GM19240 (cell line): ENCODE measurements around the gene HOXC9.

Experiments
- DNase-seq: peaks from one replicate; pipeline ENCODE4 v3.0.0; 2011; ENCODE audit warnings: low spot score; ENCODE audit not compliant: insufficient read length

HOXC9 gene

GRCh38 chr12:54026640-54027441 is 26.9 kb downstream of the HOXC9 start:
- no peak for DNase-seq

- no peak for DNase-seq
Measured at GRCh38 chr12:54027442-54027786, 27.5 kb downstream of the HOXC9 start.

- DNase-seq: no peak
Measured at GRCh38 chr12:54028314-54029201, 28.6 kb downstream of the HOXC9 start, which contains the start of gene HOXC6. Gene HOXC6 (plus strand): TSS chr12:54028440. CDS start chr12:54028522, 82 bp downstream.

DNA sequence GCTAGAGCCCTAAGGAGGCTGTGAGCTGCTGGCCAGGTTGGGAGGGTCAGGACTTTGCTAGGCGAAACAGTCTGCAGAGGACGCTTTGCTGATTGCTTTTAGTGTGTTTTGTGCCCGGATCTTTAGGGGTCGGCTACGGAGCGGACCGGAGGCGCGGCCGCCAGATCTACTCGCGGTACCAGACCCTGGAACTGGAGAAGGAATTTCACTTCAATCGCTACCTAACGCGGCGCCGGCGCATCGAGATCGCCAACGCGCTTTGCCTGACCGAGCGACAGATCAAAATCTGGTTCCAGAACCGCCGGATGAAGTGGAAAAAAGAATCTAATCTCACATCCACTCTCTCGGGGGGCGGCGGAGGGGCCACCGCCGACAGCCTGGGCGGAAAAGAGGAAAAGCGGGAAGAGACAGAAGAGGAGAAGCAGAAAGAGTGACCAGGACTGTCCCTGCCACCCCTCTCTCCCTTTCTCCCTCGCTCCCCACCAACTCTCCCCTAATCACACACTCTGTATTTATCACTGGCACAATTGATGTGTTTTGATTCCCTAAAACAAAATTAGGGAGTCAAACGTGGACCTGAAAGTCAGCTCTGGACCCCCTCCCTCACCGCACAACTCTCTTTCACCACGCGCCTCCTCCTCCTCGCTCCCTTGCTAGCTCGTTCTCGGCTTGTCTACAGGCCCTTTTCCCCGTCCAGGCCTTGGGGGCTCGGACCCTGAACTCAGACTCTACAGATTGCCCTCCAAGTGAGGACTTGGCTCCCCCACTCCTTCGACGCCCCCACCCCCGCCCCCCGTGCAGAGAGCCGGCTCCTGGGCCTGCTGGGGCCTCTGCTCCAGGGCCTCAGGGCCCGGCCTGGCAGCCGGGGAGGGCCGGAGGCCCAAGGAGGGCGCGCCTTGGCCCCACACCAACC is 29.8 kb downstream of the HOXC9 start:
- DNase-seq: no peak

GRCh38 chr12:54030442-54030801 is 30.5 kb downstream of the HOXC9 start:
- no peak for DNase-seq

DNA sequence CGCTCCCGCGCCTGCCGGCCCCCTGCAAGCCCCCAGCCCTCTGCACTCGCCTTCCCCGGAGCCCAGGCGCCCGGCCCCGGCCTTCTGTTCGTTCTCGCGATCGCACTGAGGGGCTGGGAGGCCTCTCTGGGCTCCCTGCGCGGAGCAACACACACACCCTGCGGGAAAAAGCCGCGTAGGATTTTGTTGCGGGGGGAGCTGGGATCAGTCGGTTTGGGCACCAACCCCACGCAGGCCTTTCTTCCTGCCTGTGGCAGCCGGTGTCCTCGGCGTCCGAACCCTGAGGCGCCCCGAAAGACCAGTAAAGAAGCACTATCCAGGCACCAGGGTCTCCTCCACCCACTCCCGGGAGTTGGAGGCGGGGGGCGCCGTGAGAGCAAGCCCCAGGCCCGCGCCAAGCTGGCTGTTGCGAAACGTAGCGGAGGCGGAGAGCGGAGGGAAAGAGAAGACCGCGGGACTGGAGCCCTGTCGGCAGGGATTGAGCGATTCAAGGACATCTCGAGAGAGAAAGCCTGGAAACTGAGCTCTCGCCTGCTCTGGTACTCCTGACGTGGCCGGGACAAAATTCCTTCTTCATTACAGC is 31.0 kb downstream of the HOXC9 start:
- no peak for DNase-seq

- DNase-seq: no peak
Measured at GRCh38 chr12:54031480-54031879, 31.5 kb downstream of the HOXC9 start.

DNA sequence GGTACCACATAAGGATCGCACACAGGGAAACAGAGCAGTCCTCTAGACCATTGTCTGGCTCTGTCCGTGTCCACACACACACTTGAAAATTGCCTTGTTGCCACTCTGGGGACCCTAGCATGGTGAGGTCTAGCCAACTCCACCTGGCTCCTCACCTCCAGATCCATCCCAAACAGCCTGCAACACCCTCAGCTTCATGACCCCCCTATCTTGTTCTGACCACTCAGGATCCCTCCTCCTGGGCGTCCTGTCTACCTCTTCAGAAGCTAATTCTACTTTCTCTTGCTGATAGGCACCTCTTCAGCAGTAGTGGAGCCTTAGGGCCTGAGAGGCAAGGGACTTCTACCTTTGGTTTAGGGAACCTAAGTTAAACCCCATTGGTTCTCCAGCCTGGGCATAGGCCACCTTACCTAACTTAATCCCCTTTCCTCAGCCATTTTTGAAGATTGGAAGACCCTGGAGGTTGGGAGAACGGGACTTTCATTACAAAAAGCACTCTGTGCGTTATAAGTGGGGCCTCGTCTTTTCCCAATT is 32.2 kb downstream of the HOXC9 start:
- DNase-seq: no peak

DNA sequence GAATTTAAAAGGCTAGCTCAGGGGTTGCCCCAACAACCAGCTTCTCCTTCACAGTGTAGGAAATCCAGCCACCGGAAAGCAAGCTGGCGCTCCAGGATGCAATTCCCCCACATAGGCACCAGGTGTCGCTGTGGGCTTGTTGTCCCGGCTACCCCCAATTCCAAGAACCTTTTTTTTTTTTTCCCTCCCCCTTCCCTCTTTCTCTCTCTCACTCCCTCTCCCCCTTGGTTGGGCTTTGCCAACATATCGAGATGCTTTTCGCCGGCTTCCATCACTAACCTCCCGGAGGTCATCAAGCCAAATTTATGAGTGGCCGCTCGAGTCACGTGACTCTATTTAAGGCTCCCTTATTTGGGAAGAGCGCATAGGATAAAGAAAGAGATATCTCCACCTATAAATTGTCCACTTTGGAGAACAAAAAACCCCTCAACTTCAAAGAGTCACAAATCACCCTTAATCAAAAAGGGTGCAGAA is 32.7 kb downstream of the HOXC9 start, which contains the start of gene HOXC5:
Gene HOXC5, plus strand, starts transcription at position 424 of the 474 bp plus-strand sequence. CDS start 73 bp downstream, outside the sequence.
- DNase-seq: peak; percentile 69

DNA sequence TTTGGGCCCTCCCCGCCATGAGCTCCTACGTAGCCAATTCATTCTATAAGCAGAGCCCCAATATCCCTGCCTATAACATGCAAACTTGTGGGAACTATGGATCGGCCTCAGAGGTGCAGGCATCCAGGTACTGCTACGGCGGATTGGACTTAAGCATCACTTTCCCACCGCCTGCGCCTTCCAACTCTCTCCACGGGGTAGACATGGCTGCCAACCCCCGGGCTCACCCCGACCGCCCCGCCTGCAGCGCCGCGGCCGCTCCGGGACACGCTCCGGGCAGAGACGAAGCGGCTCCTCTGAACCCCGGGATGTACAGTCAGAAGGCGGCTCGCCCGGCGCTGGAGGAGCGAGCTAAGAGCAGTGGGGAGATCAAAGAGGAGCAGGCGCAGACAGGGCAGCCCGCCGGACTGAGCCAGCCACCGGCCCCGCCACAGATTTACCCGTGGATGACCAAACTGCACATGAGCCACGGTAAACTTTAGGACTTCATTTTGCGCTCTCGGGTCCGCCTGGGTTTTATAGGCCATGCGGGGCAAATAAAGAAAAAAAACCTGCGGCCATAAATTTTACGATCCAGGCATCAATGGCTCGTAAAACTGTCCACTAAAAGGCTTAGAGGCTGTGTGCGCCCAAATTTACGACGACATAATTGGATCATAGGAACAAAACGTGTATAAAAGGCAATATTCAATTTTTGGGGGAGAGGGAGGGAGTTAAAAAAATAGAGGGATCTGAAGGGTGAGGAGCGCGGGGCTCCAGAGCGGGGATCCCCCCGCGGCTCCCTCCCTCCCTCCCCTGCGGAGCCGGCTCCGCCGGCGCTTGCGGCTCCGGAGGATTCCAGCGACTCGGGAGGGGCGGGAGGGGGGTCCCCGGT is 33.4 kb downstream of the HOXC9 start:
- DNase-seq: no peak

DNA sequence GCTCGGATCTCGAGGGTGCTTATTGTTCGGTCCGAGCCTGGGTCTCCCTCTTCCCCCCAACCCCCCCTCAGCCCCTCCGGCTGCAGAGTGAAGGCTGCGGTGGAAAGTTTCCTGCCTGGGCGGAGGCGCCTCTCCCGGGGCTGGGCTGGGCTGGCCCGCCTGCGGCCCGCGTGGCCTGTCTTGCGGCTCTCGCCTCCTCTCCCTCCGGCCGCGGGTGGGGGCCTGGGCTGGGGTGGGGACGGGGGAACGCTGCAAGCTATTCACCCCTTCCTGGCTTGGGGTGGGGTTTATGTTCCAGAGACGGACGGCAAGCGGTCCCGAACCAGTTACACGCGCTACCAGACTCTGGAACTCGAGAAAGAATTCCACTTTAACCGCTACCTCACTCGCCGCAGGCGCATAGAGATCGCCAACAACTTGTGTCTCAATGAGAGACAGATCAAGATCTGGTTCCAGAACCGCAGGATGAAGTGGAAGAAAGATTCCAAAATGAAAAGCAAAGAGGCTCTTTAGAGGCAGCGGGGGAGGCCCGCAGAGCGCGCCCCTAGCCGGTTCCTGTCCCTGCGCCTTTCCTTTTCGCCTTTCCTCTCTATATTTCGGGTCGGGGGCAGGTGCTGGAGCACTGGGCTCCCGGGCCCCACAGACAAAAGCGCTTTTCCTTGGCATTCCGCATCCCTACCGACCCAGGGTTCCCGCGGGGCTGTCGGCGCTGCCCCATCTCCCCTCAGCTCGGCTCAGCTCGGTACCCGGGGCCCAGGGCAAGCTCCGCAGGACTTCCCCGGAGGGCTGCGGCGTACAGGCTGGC is 34.2 kb downstream of the HOXC9 start:
- DNase-seq: no peak

DNA sequence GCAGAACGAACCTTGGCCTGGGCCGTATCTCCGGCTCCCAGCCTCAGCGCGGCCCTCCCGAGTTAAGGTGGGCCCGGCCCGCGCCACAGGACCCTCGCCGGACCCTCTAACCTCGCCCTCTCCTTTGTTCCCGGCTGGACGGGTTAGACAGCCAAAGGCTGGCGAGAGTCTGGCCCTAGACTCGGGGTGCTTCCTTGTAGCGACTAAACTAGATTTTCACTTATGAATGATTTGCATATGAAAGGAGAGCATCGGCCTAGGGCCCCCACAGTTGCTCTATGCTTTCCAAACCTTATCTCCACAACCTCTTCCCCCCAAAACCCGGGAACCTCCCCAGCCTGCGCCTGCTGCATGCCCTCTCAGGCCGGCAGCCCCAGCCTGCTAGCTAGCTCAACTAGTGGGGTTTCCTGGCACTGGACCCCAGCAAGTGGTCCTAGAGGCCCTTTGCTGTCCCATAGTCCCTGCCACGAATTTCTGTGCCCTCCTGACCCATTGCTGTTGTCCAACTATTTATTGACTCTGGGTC is 34.9 kb downstream of the HOXC9 start:
- no peak for DNase-seq

DNA sequence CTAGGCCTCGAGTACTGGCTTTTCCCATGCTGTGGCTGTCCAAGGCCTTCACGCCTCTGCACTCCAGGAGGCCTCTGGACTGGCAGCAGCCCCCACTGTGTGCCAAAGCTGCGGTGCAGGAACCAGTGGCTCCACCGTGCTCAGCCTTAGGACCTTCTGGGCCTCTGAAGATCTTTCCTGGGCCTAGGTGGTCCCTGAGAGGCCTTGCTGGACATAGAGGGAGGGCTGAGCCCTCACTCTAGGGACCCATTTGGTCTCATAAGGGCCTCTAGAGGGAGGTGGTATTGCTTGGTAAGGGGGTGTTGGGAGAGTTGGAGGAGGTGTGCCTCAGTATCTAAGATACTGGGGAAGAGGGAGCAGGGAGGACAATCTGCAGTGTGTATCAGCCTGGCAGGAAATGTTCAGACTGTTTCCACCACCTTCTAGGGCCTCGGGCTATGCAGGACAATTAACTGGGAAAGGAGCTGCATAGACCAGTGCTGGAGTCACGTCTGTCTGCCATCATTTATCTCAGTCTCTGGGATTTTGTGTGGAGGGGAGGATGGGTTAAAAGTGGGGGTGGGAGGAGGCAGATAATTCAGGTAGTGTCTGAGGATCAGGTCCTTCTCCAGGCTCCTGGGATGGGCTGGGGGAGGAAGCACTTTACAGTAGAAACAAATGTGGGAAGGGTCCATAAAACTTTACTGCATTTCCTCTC is 35.8 kb downstream of the HOXC9 start:
- DNase-seq: no peak

DNA sequence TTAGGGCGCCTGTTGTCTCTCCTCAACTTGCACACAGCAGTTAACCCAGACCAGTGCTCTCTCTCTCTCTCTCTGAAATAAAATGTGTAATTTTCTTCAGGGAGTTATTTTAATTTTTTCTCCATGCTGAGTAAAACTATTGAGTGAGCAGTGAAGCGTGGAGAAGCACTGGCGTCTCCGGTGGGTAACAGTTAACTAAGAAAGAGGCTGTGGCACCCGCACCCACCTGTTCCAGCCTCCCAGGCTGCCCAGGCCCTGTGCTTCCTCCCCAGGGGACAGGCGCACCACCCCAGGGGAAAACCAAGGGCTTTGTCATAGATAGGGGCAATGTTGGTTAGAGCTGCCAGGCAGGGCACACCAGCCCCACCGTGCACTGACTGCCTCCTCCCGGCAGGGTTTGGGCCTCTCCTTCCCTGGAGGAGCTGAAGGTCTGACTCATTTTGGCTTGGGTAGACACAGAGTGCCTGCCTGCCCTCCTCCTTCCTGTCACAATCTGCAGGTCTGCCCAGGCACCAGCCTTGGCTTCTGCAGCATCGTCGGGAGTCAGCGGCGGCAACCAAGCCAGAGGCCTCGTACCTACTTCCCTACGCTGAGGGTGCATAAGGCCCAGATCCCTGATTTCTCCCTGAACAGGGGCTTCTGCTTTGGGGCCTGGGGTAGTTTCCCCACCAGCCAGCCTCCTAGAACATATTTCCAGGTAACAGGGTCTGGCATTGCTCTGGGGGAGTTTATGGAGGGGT is 36.8 kb downstream of the HOXC9 start:
- no peak for DNase-seq

- no peak for DNase-seq
Measured at GRCh38 chr12:54037360-54038283, 37.7 kb downstream of the HOXC9 start.

GRCh38 chr12:54038284-54038870 is 38.4 kb downstream of the HOXC9 start:
- DNase-seq: no peak
